HepG2 (cell line): ENCODE results near the gene NUBP2. TPM values are rescaled to one million over a fixed set of nuclear protein-coding genes. Genes with fewer than 3 reads are reported as not detected.

Experiments used
- ATAC-seq: fragments of 200-7000 bp; cut with Tn5 transposase; 3 replicates; pipeline ENCODE4 v1.9.1; 2020; ENCODE audit warnings: mild to moderate bottlenecking, moderate library complexity
- BruUV-seq: library from RNA; stranded (reverse); fragments of 400-500 nt; replicated peaks from 2 replicates; lab custom pipeline; 2021; lab: Mats Ljungman, UMichigan
- CTCF ChIA-PET: fragments of 300-600 bp; formaldehyde crosslinking; extraction: SDS; loops from one replicate; lab custom pipeline; 2021; ENCODE audit warnings: low total read pairs, inconsistent platforms, low intra/inter-chr PET ratio; lab: Yijun Ruan, JAX
- POLR2A ChIA-PET: fragments of 350-600 bp; sonication (Branson Sonifier 250); formaldehyde crosslinking; loops from one replicate; lab custom pipeline; 2020; ENCODE audit warnings: antibody characterized with exemption, inconsistent platforms; lab: Yijun Ruan, JAX
- DNase-seq: peaks from one replicate; pipeline ENCODE4 v3.0.0-alpha.2; 2015; ENCODE audit warnings: low spot score
- FAIRE-seq: peaks from 3 replicates; lab custom pipeline; 2011; peaks lifted over from hg19 to GRCh38; lab: Jason Lieb, UNC
- H2AFZ ChIP-seq: one replicate; pipeline ENCODE4 v1.6.1; 2011; ENCODE audit warnings: low read length, inconsistent platforms
- H3K27ac ChIP-seq: fragments of 300-600 bp; 3 replicates; pipeline ENCODE4 v1.8.0; 2011; ENCODE audit warnings: mixed run types, mild to moderate bottlenecking, mixed read lengths, low read length, inconsistent platforms; ENCODE audit not compliant: insufficient read depth; ENCODE audit errors: extremely low read length
- H3K27me3 ChIP-seq, 2 experiments: fragments of 200-600 bp in 1 of 2; 2 replicates in 1 of 2; 3 replicates in 1 of 2; pipeline versions ENCODE4 v1.6.0 to v1.8.0; 2011; ENCODE audit warnings: low read length in 2 of 2, mild to moderate bottlenecking in 2 of 2, moderate library complexity in 2 of 2, inconsistent platforms in 1 of 2; ENCODE audit not compliant: insufficient read depth in 2 of 2, control insufficient read depth in 1 of 2
- H3K36me3 ChIP-seq, 2 experiments: fragments of 200-600 bp in 1 of 2; replicated peaks in 1 of 2; 2 replicates in 1 of 2; 3 replicates in 1 of 2; pipeline versions ENCODE4 v1.5.1 to v1.8.0; 2011; ENCODE audit warnings: low read length in 2 of 2, inconsistent platforms in 1 of 2; ENCODE audit not compliant: insufficient read depth in 2 of 2, control insufficient read depth in 1 of 2
- H3K4me1 ChIP-seq: 2 replicates; pipeline ENCODE4 v1.5.1; 2012; ENCODE audit warnings: low read length, inconsistent platforms; ENCODE audit not compliant: insufficient read depth
- H3K4me2 ChIP-seq: 2 replicates; pipeline ENCODE4 v1.6.0; 2011; ENCODE audit warnings: low read depth, low read length, inconsistent platforms
- H3K4me3 ChIP-seq, 3 experiments: fragments of 200-600 bp in 1 of 3; sonication (generic), shearing (Covaris generic) in 1 of 3; replicated peaks in 1 of 3; 2 replicates each; pipeline ENCODE4 v1.5.1; 2011 to 2016; ENCODE audit warnings: low read length in 3 of 3, inconsistent platforms in 2 of 3, low read depth in 2 of 3, mild to moderate bottlenecking in 2 of 3, control low read depth in 1 of 3, mixed read lengths in 1 of 3; ENCODE audit not compliant: insufficient read depth in 1 of 3
- H3K79me2 ChIP-seq: one replicate; pipeline ENCODE4 v1.6.1; 2011; ENCODE audit warnings: low read length, inconsistent platforms; ENCODE audit not compliant: insufficient read depth
- H3K9ac ChIP-seq: 2 replicates; pipeline ENCODE4 v1.6.0; 2011; ENCODE audit warnings: mild to moderate bottlenecking, low read depth, low read length, inconsistent platforms; ENCODE audit not compliant: insufficient read depth
- H3K9me3 ChIP-seq: 2 replicates; pipeline ENCODE4 v1.5.1; 2012; ENCODE audit warnings: mild to moderate bottlenecking, low read length
- H4K20me1 ChIP-seq: 2 replicates; pipeline ENCODE4 v1.6.0; 2011; ENCODE audit warnings: inconsistent platforms, mild to moderate bottlenecking, low read length, moderate library complexity; ENCODE audit not compliant: insufficient read depth
- AGO1 ChIP-seq: fragments of 200-400 bp; formaldehyde crosslinking; IDR thresholded peaks from 2 replicates; pipeline ENCODE4 v1.6.1; 2017; ENCODE audit warnings: mild to moderate bottlenecking, low read depth, low read length, moderate library complexity; ENCODE audit not compliant: poor library complexity, severe bottlenecking
- AGO2 ChIP-seq: fragments of 200-400 bp; formaldehyde crosslinking; optimal IDR thresholded peaks from 2 replicates; pipeline ENCODE3; 2017; ENCODE audit warnings: mild to moderate bottlenecking, low read depth, low read length, moderate library complexity
- GRHL1 ChIP-seq: sonication (generic); formaldehyde crosslinking; conservative IDR thresholded peaks from 2 replicates; pipeline ENCODE4 v1.8.0; 2022; ENCODE audit warnings: missing genetic modification reagents
- SP4 ChIP-seq: sonication (generic); formaldehyde crosslinking; IDR thresholded peaks from 2 replicates; pipeline ENCODE4 v1.8.1; 2023; ENCODE audit warnings: mild to moderate bottlenecking, missing genetic modification reagents
- ZNF280B ChIP-seq: sonication (generic); formaldehyde crosslinking; IDR thresholded peaks from 2 replicates; pipeline ENCODE4 v1.5.0; 2020; ENCODE audit warnings: missing genetic modification reagents, mild to moderate bottlenecking, borderline replicate concordance
- WGBS: methylation state at CpG from one replicate; pipeline ENCODE4 v1.1.6; 2017; ENCODE audit warnings: low lambda C conversion rate; 5-methylcytosine and 5-hydroxymethylcytosine counted together
- in situ Hi-C: cut with HindIII; loops from 2 replicates; pipeline ENCODE4 v1.10.0; 2017; ENCODE audit warnings: low pct_unique_long_range_greater_than_20kb; ENCODE audit not compliant: extremely low pct_ligation_motif_present
- intact Hi-C: fragments of 100-400 bp; cut with micrococcal nuclease; formaldehyde crosslinking; loops from one replicate; pipeline ENCODE4 v1.10.0; 2022; ENCODE audit not compliant: unreplicated experiment
- polyA plus RNA-seq, 8 experiments: library from polyadenylated mRNA; depleted of rRNA in 3 of 8; stranded (reverse) in 7 of 8; unstranded in 1 of 8; fragments of >200 nt; fragmentation: Illumina TruSeq in 4 of 8; extraction: Trizol in 4 of 8; gene quantifications; 2 replicates each; pipeline versions ENCODE4 v1.2.1 to v1.2.3, GENCODE V29; 2011 to 2016; ENCODE audit warnings: low read depth in 4 of 8, missing spikeins in 1 of 8, mixed read lengths in 1 of 8; ENCODE audit not compliant: insufficient read depth in 1 of 8
- total RNA-seq, 5 experiments: library from RNA; depleted of rRNA; stranded (reverse); fragments of >200 nt; fragmentation: Illumina TruSeq; extraction: Trizol; gene quantifications; 2 replicates each; pipeline ENCODE4 v1.2.3, GENCODE V29; 2016; ENCODE audit warnings: low read depth in 1 of 5

The NUBP2 gene
- total and polyA plus RNA-seq, 2 of the 13 experiments (the other 11 are each of a cell fraction or from before 2014, with no cell fraction given), result 25.7 to 61.5 TPM

- WGBS, result 86% methylated on average over 2 of the region's 22 CpGs
- FAIRE-seq, result no peak
- BruUV-seq, result no TSS peak
These were observed 16.9 kb upstream of the NUBP2 start for GRCh38 chr16:1765826-1766225.

GRCh38 chr16:1766231-1766630, 16.5 kb upstream of the NUBP2 start:
- H2AFZ ChIP-seq, result no peak overlapping the region
- no peaks in the 10 kb centered on the region for H3K9me3 ChIP-seq
- peaks cover 20 to 39% of the 10 kb centered on the region in 2 experiments; a peak in 4 of 5 replicates for H3K36me3 ChIP-seq
- WGBS, result 98% methylated on average over 10 of the region's 19 CpGs
- POLR2A ChIA-PET, result no interaction called here
- peak; percentile 16 for TF ChIP-seq AGO2
- TF ChIP-seq GRHL1 (CRISPR knock-in tag), result no peak
- no peaks in the 10 kb centered on the region for H3K4me1 ChIP-seq
- BruUV-seq, result no TSS peak
- H3K27me3 ChIP-seq, result no peaks in the 10 kb centered on the region
- no peak overlapping the region for H3K27ac ChIP-seq
- H4K20me1 ChIP-seq, result no peaks in the 10 kb centered on the region
- CTCF ChIA-PET, result no interaction called here
- FAIRE-seq (no peak), DNase-seq (no peak), ATAC-seq (no peak)
- H3K79me2 ChIP-seq, result no peaks in the 10 kb centered on the region
- in situ Hi-C loops (no loop called here), intact Hi-C loops (no loop called here)
- no peak overlapping the region for H3K9ac ChIP-seq
- no peak overlapping the region for H3K4me3 ChIP-seq
- no peak overlapping the region for H3K4me2 ChIP-seq

More at GRCh38 chr16:1765826-1766225, 16.9 kb upstream of the NUBP2 start:
- Histone ChIP-seq H3K4me2 (no peak overlapping the region), H3K4me3 (no peak overlapping the region), H3K79me2 (no peaks in the 10 kb centered on the region), H3K9ac (no peak overlapping the region), H3K9me3 (no peaks in the 10 kb centered on the region), H3K36me3 (peaks cover 20 to 39% of the 10 kb centered on the region in 2 experiments; a peak in 4 of 5 replicates), H3K4me1 (no peaks in the 10 kb centered on the region), H4K20me1 (no peaks in the 10 kb centered on the region), H2AFZ (no peak overlapping the region), H3K27ac (no peak overlapping the region), H3K27me3 (no peaks in the 10 kb centered on the region)
- CTCF ChIA-PET, result no interaction called here
- TF ChIP-seq AGO1 (peak; percentile 43), SP4 (CRISPR knock-in tag) (no peak), AGO2 (peak; percentile 56), ZNF280B (CRISPR knock-in tag) (no peak)
- ATAC-seq, result no peak
- in situ Hi-C loops, result no loop called here
- intact Hi-C loops, result no loop called here
- POLR2A ChIA-PET, result no interaction called here
- no peak for DNase-seq
